ENCODE results near the gene RCAN2. TPM values are rescaled to one million over a fixed set of nuclear protein-coding genes. Genes with fewer than 3 reads are reported as not detected.
"Not testable (repeated sequence)": the region's sequence is repeated elsewhere in the genome, so short reads cannot be mapped to it uniquely, and the experiment has no call there.

Gene RCAN2
- total RNA-seq, 1 donor from 2014 or later, result 0.07 TPM

GRCh38 chr6:46440641-46441040 is 50.6 kb downstream of the RCAN2 start:
- no peak for DNase-seq (ENCODE audit: low read depth, low spot score)

DNA sequence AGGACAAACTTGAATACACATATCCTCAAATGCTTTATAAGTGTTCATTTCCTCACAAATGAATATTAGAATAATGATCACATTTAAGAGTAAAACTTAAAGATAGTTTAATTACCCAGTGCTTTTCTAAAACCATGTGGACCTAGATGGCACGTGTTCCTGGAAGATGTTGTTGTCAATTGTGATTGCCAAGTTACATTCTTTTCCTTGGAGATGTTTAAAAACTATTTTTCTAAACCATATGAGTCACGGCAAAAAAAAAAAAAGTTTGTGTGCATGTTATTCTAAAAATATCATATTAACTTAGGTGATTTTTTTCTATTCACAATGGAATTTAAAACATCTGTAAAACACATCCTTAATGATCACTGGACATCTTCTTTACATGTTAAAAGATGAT is 51.1 kb downstream of the RCAN2 start:
- DNase-seq (ENCODE audit: low read depth, low spot score), result no peak

DNA sequence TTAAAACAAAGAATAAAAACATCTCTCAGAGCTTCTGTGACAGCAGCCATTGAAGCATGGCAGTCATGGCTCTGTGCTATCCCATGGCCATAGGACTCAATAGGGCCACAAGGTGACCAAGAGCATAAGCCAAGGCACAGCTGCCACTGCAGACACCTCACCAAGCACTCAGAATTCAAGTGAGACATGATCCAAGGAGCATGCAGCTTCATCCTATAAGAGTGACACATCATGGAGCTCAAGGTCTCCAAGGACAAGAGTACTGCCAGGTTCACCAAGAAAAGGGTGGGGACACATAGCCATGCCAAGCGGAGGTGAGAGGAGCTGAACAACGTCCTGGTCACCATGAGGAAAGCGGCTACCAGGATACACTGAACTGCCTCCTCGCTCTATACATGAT is 53.0 kb downstream of the RCAN2 start:
- DNase-seq (ENCODE audit: low read depth, low spot score), result no peak

DNA sequence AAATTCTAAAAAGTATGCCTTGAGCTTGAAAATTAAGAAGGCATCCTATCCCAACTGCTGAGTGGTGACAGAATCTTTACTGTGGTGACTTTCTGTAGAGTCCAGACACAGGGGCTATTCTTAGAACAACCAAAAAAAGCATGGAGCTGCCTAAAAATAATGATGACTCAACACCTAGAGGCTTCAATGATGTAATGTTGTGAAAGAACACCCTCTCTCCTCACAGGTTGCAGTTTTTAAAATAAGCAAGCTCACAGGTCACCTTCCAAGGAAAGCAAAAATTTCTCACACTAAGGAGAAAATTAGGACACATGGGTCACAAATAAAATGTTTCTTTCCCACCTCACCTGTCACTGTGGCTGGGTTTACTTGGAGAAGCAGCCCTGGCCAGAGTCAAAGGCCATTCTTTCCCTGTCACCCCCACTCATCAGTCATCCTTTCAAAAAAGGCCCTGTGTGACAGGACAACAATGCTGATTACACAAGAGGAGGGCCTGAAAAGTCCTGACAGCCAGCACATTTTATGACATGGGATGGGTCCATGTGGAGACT is 53.5 kb downstream of the RCAN2 start:
- DNase-seq (ENCODE audit: low read depth, low spot score), result no peak

- DNase-seq (ENCODE audit: low read depth, low spot score), result no peak
These were observed 68.6 kb downstream of the RCAN2 start for GRCh38 chr6:46422619-46423018.

- no peak for DNase-seq (ENCODE audit: low read depth, low spot score)
These were observed 69.3 kb downstream of the RCAN2 start for GRCh38 chr6:46421939-46422338.

GRCh38 chr6:46420921-46421638 is 70.2 kb downstream of the RCAN2 start:
- DNase-seq (ENCODE audit: low read depth, low spot score), result no peak

- DNase-seq (ENCODE audit: low read depth, low spot score), result peak; percentile 36
These were observed 71.7 kb downstream of the RCAN2 start for GRCh38 chr6:46419576-46420002.

- no peak for DNase-seq (ENCODE audit: low read depth, low spot score)
These were observed 76.9 kb downstream of the RCAN2 start for GRCh38 chr6:46414398-46414797.

DNA sequence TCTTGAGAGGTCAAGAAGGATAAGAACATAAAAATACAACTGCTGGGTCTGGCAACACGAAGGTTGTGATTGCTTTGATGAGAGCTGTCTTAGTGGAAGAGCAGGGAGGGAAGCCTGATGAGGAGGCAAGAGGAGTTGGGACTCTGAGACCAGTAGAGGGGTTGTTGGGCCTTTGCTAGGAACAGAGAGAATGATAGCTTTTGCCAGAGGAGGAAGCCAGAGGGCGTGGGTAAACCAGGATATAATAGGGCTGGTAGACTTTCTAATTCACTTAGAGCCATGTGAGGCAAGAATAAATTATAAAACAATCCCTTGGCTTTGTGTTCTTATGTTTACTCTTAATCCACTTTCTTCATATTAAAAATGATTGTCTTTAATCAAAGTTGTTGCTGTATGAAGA is 78.6 kb downstream of the RCAN2 start:
- no peak for DNase-seq (ENCODE audit: low read depth, low spot score)

- DNase-seq (ENCODE audit: low read depth, low spot score), result no peak
These were observed 79.6 kb downstream of the RCAN2 start for GRCh38 chr6:46411456-46412197.

DNA sequence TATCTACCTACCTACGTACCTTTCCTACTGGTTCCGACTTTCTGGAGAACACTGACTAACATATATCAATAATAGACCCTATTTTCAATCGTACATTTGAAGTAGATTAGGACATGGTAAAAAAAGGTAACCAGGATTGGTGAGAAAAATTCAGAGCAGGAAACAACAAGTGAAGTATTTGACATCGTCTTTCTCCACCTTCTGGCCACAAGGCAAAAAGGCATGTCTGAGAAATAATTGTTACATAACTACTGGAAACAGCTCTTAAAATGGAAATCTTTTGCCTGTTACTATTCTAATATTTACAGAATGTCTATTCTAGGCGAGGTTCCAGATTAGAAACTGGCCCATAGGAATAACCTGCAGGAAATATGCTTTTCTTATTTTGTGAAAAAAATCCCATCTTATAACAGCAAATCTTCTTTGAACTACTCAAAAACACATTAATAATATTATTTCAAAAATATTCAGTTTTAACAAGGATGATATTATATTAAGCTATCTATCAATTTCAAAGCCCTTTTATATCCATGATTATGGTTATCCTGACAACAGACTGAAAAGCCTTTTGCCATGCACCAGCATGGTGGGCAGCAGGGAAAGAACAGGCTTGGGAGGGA is 80.8 kb downstream of the RCAN2 start:
- DNase-seq (ENCODE audit: low read depth, low spot score), result peak; percentile 1

DNA sequence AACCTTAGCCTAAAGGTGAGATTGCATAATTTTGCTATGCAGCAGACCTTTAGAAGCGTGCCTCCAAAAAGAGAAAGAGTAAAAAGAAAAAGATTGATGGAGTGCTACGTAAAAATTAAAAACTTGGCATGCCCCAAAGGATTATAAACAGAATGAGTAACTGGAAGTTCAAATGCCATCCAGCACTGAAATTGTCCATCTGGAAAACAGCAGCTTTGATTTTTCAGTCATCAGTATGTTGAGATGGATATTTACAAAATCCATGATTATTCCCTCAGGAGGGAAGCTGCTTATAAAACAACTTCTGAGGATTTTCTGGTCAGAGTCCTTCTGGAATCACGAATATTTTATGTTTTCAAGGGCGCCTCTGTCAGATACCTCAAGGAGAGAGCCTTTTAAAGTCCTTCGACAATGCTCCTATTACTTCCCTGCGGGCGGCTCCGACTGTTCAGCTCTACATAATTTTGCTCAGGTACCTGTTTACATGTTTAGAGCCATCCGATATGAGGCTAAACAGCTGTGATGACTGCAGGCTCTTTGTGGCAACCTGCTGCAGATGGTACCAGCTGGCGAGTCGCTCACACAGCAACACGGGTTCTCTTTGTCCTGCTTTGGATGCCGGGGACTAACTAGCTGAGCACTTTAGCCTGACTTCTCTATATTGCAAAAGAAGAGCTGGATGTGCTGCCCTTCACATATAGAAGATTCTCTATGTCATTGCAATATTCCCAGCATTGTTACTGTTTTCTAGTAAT is 83.3 kb downstream of the RCAN2 start:
- no peak for DNase-seq (ENCODE audit: low read depth, low spot score)

DNA sequence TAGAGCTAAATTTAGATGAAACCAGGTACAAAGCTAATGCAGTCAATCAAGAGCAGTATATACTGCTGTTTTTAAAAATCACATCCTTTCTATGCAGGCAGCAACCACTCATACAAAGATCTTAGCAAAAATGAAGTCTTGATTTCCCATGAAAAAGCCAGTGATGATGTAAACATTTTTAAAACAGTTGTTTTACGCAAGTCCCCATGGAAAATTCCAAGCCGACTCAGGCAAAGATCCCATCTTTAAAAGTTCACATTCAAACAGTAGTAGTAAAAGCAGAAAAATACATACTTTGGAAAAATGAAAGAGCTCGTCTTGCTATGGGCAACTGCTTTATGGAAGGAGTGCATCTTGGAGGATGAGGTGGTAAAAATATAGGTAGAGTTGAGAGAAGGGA is 84.0 kb downstream of the RCAN2 start:
- DNase-seq (ENCODE audit: low read depth, low spot score), result no peak

GRCh38 chr6:46405620-46406180 is 85.5 kb downstream of the RCAN2 start:
- not testable (repeated sequence) for DNase-seq (ENCODE audit: low read depth, low spot score)

- no peak for DNase-seq (ENCODE audit: low read depth, low spot score)
These were observed 90.4 kb downstream of the RCAN2 start for GRCh38 chr6:46400898-46401297.

DNA sequence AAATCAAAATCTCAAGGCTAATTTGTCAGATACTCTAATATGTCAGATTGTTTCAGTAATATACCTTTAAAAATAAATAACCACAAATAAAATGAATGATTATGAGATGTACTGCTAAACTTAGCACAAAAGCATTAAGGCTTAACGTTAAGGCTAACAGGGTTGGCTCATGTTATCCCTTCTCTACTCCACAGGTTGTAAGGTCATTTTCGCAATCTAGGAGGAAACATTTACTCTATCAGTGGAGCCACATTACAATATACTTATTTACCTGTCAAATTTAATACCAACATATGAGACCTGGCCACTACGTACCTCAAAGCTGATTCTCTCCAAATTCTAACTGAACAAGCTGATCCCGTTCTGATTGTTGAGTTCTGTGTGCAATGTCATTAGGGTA is 95.7 kb downstream of the RCAN2 start:
- DNase-seq (ENCODE audit: low read depth, low spot score), result no peak

- DNase-seq (ENCODE audit: low read depth, low spot score), result no peak
These were observed 97.3 kb downstream of the RCAN2 start for GRCh38 chr6:46393940-46394337.

DNA sequence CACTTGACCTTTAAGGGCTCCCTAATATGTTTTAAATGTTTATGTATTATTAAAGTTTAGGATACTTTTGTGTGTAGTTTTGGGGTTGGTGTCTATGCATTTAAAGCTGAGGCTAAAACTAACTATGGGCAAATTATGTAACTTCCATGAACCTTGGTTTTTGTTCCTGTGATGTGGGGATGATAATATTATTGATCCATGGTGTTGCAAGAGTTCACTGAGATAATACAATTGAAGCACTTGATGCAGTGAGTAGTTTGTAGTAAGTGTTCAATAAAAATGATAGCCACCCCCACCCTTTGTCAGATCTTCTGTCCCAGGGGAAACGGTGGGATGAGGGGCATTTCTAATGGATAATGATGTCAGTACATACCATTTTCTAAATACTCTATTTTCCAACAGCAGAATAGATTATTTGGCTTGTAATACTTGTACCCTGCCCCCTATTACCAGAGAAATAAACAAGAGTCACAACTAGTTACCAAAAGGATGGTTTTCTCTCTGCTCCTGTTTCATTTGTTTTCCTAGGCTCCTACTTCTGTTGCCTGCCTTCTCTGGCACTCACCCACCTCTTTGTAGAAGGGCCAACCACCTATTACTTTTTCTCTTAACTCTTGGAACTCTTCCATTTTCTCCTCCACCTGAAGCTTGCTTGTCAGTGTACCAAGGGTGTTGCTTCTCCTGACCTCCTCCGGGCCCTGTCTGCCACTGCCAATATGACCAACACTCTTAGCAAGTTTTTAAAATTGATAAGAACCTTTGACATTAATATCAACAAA is 97.9 kb downstream of the RCAN2 start:
- DNase-seq (ENCODE audit: low read depth, low spot score), result no peak

DNA sequence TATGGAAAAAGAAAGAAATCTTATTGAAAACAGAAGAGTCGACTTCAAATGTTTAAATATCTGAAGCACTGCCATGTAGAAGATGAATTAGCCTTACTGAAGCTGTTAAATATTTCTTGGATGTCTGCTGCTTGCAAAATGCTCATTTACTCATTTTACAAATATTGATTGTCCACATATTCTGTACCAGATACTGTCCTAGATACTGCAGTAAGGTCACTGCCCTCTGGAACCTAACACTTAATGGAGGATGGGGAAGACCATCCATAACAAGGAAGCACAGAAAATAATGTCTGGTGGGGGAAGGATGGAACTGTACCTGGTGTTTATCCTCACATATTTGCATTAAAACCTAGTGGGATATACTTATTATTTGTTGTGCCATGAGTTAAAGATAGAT is 99.0 kb downstream of the RCAN2 start:
- no peak for DNase-seq (ENCODE audit: low read depth, low spot score)
